Muscle of back (tissue), 11 donors: Measurements from ENCODE around the gene PGLYRP4. TPM values are rescaled to one million over a fixed set of nuclear protein-coding genes. Genes with fewer than 3 reads are reported as not detected.
"Not testable (repeated sequence)": the region's sequence is repeated elsewhere in the genome, so short reads cannot be mapped to it uniquely, and the experiment has no call there.

Experiments
- DNase-seq, 3 donors: peaks; one replicate each; pipeline versions ENCODE4 v3.0.0 to v3.0.0-alpha.2; 2013
- polyA plus RNA-seq, 10 donors: library from polyadenylated mRNA; unstranded; fragments of 120-200 nt; gene quantifications; one replicate each; pipeline ENCODE4 v1.2.1, GENCODE V29; 2013; ENCODE audit not compliant: insufficient read length in 10 of 10

Gene PGLYRP4
- polyA plus RNA-seq, 10 donors, result 1.1 to 1.7 TPM; not detected in 8

DNA sequence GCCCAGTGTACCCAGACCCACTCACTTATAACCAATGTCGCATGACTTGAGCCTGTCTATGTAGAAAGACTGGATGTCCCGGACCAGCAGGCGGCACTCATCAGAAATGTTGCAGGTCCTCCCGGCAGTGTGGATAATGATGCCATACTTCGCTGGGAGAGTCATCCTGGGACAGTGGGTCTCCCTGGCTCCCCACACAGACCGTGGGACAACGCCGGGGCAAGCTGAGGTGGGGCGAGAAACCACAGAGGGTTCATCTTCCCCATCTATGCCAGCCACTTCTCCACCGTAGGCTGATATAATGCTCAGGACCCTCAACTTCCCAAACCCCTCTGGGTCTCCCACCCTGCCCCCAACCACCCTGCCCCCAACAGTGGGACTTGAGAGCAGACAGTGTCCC is 8.3 kb downstream of the PGLYRP4 start:
- DNase-seq, result no peak

DNA sequence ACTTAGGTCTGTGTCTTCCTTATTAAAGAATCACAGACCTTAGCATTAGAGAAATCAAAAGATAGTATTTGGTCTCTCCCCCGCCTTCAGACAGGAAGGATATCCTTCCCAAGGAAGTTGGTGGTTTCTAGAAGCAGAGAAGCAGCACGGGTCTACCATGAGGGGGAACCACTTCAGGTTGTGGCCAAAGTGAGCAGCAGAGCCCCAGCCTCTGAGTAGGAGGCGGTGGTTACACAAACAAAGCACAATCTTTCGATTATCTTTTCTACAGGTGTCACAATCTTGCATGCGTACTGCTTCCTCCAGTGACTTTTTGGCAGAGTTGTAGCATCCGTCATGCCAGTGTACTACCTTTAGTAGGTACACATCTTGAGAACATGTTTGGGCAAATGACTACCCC is 8.8 kb downstream of the PGLYRP4 start:
- no peak for DNase-seq

DNA sequence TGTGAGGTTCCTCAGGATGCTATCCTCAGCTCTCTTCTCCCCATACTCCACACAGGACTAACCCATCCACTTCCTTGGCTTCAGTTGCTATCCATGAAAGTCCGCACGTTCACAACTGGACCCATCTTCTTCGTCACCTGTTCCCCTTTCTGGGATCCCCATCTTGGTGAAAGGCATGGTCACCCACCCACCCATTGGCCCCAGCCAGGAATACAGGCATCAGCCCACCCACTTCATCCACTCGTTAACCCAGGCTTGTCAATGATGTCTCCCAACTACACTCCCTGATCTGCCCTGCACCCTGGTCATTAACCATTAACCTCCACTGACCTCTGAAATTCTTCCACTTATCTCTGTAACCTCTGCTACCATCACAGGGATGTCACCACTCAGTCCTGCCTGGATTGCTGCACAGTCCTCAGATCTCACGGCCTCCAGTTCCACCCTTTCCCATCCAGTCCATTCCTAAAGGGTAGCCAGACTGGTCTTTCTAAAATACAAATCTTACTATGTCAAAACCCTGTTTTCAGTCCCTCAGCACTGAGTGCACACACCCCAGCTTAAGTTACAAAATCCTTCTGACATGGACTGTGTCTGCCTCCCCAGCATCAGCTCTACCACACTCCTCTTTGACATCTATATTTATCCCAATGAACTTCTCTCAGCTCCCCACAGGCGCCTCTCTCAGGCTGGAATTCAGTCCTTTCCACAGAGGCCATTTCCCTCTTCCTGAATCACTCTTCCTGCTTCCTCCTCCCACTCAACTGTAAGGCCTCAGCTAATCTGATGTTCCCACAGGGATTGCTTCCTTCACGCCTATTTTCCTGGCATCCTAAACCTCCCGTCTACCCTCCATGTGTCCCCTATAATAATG is 10.4 kb downstream of the PGLYRP4 start:
- no peak for DNase-seq

DNA sequence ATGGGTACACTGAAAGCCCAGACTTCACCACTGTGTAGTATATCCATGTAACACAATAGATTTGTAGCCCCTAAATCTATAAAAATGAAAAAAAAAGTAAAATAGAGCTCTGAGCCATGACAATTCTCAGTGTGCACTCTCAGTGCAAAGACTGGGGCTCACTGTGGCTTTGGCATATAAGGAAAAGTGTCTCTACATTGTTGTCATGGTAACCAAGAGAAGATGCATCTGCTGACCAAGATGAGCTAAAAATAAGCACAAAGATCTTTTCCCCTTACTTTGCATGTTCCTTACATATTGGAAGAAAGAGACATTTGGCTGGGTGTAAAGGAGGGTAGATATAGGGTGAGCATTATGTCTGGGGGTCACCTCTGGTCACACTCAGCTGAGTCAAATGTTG is 12.0 kb downstream of the PGLYRP4 start:
- DNase-seq, result no peak

DNA sequence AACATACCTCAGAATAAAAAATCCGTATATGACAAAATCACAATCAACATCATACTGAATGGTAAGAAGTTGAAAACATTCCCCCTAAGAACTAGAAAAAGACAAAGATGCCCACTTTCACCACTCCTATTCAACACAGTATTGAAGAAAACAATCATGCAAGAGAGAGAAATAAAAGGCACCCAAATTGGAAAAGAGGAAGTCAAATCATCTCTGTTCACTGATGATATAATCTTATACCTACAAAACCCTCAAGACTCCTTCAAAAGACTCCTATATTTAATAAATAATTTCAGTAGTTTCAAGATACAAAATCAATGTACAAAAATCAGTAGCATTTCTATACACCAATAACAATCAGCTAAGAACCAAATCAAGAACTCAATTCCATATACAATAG is 14.7 kb downstream of the PGLYRP4 start:
- DNase-seq, result no peak

DNA sequence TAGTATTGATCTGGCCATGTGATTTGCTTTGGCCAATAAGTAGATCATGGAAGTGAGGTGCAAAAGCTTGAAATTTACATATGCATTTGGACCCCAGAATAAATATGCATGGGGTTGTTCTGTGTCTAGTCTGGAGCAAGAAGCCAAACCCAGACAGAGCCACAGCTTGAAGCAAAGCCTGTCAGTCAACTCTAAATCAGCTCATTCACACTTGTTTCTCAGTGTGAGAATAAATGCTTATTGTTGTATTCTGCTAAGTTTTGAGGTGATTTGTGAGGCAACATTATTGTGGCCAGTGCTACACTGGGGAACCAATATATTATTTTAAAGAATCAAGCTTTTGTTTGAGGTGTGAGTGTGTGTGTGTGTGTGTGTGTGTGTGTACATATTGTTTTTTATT is 23.7 kb downstream of the PGLYRP4 start:
- DNase-seq, result no peak

DNA sequence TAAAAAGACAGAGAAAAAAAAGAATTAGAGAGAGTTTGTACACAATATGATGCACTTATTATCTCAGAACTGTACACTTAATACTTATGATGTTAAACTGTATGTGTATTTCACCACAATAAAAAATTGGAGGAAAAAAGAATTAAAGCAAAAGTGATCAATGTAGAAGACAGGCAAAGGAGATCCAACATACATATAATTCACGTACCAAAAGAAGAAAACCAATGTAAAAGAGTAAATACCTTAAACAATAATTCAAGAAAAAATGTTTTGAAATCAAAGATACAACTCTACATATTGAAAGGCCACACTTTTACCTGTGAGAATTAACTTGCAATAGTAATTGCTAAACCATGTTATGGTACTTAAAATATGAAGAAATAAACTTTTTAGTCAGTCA is 26.1 kb downstream of the PGLYRP4 start:
- DNase-seq, result no peak

DNA sequence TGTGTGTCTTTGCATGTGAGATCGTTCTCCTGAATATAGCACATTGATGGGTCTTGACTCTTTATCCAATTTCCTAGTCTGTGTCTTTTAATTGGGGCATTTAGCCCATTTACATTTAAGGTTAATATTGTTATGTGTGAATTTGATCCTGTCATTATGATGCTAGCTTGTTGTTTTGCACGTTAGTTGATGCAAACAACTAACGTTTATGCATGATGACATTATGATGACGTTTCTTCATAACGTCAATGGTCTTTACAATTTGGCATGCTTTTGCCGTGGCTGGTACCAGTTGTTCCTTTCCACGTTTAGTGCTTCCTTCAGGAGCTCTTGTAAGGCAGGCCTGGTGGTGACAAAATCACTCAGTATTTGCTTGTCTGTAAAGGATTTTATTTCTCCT is 30.5 kb downstream of the PGLYRP4 start:
- DNase-seq, result not testable (repeated sequence)

DNA sequence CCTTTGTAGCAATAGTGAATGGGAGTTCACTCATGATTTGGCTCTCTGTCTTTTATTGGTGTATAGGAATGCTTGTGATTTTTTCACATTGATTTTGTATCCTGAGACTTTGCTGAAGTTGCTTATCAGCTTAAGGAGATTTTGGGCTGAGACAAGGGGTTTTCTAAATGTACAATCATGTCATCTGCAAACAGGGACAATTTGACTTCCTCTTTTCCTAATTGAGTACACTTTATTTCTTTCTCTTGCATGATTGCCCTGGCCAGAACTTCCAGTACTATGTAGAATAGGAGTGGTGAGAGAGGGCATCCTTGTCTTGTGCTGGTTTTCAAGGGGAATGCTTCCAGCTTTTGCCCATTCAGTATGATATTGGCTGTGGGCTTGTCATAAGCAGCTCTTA is 32.6 kb downstream of the PGLYRP4 start:
- not testable (repeated sequence) for DNase-seq

DNA sequence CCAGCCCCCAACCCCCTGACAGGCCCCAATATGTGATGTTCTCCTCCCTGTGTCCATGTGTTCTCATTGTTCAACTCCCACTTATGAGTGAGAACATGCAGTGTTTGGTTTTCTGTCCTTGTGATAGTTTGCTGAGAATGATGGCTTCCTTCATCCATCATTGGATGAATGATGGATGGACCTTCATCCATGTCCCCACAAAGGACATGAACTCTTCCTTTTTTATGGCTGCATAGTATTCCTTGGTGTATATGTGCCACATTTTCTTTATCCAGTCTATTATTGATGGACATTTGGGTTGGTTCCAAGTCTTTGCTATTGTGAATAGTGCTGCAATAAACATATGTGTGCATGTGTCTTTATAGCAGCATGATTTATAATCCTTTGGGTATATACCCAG is 34.3 kb downstream of the PGLYRP4 start:
- DNase-seq, result not testable (repeated sequence)

DNA sequence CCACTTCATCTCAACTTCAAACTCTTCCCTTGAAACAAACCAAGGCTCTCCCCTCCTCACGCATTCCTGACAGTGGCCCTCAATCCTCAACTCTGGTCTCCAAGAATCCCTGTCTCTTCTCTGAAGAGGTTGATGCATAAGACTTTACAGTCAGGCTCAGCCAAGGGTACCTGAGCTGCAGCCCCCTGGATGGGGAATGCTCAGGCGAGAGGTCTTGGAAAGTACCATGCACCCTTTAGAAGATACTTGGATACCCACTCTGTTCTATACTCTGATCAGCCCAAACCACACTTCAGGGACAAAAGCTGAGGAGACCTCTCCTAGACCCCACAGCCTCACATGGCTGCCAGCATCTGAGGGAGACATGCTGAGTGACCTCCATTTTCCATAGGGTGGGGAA is 35.4 kb downstream of the PGLYRP4 start:
- DNase-seq, result no peak

DNA sequence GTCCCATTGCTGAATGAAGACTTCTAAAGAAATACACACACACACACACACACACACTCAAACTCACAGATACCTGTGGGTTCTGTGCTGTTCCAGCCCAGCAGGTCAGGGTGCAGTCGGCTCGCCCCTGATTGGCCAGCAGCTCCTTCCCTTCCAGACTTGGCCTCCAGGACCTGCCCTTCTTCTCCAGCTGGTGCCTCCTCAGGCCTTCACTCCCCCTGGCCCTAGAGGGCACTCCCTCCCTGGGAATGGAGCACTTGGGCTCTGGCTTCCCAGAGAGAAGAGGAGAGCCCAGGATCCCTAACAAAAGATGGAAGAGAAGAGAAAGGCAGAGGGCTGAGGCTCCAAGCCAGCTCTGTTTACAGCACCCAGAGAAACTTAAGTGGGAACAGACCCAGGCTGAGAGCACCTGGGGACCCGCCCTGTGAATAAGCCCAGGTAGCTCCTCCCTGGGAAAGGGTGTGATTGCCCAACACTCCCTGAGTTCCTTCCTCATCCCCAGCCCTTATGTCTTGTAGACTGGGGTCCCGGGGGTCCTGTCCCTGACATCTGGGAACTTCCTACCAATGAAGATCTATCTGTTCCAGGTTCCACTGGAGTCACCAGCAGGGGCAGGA is 36.0 kb downstream of the PGLYRP4 start, which contains the start of gene PGLYRP3:
Gene PGLYRP3, minus strand, starts transcription at position 383 of the 617 bp plus-strand sequence. CDS start 2,287 bp downstream, outside the sequence.
- no peak for DNase-seq

DNA sequence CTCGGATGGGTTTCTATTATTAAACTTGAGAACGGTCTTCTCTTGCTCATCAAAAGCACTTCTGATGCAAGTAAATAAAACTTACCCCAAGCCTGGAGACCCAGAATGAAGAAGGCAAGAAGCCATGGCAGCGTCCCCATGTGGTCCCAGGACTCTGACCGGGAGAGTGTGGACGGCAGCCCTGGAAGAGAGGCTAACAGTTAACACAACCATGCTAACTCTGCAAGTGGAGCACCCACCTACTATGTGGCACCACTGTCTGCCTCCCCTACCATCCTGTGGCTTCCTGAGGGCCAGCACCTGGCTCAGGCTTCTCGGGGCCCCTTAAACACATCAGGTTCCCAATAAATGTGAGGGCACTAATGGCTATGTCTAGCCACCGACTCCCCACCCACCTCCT is 38.1 kb downstream of the PGLYRP4 start:
- DNase-seq, result no peak

DNA sequence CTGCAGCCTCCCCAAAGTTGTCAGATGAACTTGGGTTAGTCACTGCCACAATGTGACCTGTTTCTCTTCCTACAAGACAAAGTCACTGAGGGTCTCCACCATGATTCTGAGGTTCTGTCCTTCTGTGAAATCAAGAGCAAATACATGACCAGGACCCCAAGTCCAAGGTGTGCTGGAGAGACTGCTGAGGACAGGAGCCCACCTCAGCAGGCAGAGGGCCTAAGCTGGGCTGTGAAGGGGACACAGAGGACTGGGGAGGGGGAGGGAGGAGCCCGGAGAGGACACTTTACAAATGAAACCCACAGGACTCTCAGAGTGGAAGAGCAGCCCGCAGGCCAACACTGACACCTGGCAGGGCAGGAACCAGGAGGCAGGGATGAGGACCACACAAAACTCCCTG is 39.2 kb downstream of the PGLYRP4 start:
- no peak for DNase-seq

DNA sequence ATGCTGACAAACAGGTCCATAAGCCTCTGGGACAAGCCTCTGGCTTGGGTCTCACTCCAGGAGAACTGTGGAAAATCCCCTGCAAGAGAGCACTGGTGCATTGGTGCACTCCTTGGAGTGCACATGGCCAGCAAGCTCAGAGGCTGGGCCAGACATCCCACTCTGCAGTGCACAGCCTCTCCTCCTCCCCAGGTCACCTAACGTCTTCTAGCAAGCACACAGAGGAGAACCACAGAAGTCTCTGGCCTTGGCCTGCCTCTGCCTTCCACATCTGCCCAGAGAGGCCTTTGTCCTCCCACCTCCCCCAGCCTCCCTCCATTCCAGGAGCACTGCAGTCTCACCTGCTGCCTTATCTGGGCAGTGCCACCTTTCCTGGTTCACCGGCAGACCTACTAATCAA is 40.1 kb downstream of the PGLYRP4 start:
- no peak for DNase-seq

DNA sequence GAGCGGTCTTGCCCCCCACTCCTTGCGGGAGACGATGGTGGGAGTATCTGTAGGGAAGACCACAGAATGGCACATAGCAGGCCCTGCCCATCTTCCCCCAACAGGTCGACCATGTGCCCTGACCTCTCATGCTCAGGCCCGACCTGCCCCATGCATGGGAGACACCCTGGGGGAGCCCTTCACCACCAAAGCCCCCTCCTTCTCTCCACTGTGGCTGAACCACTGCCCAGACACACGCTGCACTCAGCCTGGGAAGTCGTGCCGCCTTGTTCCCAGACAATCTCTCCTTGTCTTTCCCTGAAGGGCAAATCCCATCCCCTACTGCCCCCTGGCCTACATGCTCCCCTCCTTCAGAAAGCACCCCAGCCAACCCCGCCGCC is 41.4 kb downstream of the PGLYRP4 start:
- no peak for DNase-seq

DNA sequence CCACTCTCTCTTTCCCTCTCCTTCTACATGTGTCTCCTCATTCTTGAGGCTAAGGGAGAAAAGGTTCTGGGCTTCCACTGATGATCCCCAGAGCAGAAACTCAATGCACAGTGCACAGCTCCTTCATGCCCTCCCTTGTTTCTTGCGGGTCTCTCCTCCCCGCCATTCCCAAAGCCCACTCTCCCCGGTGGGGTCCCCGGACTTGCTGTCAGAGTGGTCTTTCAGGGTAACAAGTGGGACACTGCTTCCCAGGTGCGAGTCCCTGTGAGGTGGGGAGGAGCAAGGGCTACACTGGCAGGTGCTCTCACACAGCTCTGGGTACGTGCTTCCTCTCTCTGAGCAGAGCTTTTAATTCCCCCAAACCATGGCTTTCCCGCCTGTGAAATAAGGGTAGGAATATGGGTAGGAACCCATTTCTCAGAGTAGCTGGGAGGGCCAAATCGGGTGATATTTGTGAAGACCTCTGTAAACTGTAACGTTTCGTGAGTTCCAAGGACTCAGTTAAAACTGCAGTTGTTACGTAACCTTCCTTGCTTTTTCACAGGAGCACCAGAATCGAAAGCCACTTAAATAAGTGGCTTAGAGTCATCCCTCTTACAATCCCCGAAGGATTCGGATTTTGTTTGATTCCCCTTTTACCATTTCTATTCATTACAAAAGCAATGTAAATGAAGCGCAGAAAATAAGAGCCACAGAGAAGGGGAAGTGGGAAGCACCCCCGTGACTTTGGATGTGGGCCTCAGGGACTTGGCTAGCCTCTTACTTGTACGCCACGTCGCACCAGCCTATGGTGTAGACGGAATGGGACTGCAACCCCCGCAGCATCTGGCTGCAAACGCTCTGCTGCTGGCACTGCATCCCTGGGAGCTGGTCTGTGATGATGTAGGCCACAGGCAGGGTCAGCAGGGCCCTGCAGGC is 42.1 kb downstream of the PGLYRP4 start:
- DNase-seq, result peak in 1 of 3 donors; percentile 7

DNA sequence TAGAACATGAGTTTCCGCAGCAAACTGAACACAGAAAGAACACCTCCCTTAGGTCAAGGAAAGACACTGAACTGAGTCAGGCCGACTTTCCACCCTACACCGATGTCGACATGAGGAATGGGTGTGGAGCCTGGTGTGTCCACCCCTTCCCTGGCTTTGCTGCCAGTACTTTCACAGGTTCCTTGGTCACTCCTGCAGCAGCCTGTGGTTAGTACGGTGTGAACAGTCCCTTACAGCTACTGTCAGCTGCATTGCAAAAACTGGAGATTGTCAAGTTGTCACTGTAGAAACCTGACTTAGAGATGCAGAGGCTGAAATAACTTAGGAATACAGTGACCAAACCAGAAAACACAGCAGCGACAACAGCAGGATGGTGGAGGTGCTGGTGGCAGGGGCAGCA is 43.0 kb downstream of the PGLYRP4 start:
- no peak for DNase-seq

DNA sequence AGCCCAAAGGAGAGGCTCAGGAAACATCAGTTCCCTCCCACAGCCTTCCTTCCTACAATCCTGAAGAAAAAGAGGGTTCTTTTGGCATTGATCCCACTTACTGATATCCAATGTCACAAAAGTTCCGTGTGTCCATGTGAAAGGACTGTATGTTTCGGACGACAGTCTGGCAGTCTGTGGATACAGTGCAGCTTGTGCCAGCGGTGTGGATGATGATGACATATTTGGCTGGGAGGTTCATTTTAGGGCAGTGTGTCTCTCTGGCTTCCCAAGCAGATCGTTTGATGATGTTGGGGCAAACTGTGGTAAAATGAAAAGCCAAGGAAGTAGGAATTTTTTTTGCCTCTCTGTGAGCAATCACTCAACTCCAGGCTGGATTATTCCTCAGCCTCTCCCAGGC is 46.3 kb downstream of the PGLYRP4 start:
- no peak for DNase-seq

DNA sequence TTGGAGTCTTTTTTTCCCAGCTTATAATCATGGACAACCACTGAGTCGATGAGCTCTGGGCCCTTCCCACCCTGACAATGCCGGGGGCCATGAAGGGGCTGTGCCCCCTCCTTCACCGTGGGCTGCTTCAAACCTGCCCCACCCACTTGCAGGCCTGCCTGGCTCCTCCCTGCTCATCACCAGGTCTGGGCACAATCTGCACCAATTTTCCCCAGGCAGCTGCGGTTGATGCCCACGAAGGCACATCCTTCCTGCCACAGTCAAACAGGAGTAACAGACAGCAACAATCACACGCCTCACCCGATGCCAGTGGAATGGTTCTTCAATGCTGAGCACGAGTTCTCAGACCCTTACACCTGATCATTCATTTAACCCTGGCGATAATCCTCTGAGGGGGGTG is 54.8 kb downstream of the PGLYRP4 start:
- no peak for DNase-seq

DNA sequence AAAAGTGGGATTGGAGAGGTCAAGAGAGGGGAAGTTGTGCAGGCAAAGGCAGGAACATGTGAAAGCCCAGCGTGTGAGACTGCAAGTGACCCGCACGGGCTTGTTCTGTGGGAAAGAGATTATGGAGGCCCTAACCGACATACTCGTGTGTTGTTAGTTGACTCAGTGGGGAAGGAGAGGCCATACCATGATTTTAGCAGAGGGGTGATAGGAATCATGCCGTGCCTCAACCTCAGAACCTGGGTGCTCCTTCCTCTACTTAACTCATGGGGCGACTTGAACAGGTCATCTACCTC is 55.2 kb downstream of the PGLYRP4 start:
- DNase-seq, result no peak

DNA sequence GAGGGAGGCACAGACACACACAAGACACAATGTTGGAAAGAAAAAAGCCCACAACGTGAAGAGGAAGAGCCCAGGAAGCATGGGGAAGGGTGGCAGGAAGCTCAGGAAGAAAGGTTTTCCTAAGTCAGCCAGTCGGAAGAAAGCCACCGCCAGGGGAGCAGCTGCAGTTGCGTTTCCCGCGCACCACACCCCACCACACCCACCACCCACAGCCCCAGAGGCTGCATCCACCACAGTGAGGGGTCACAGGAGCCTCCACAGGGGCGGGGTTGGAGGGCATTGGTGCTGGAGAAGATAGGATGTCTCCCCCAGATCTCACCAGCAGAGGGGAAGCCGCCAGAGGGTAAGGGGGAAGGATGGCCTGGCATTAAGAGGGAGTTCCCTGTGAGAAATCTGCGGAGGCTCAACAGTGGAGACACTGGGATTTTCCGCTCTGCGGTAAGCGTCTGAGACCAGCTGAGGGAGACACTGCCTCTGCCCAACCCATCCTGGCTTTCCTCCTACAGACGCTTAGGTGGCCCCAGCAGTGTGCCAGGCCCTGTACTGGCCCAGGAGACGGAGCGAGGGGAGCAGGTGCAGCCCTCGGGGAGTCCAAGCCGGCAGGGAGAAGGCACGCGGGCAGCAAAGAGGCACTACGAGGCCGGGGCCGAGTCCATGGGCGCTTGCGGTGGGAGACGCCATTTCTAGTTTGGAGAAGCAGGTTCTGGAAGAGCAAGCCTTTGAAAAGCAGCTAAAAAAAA is 55.7 kb downstream of the PGLYRP4 start:
- no peak for DNase-seq
